Heart left ventricle (tissue), 16 donors: Measurements from ENCODE around the gene ITGA11. TPM values are rescaled to one million over a fixed set of nuclear protein-coding genes. Genes with fewer than 3 reads are reported as not detected.

Experiments used
- ATAC-seq, 4 donors: fragments of 200-7000 bp; cut with Tn5 transposase; one replicate each; pipeline ENCODE4 v1.9.1; 2020 to 2022; ENCODE audit warnings: moderate library complexity in 4 of 4, mild to moderate bottlenecking in 3 of 4, moderate number of reproducible peaks in 1 of 4
- DNase-seq, 5 donors: peaks; one replicate each; pipeline ENCODE4 v3.0.0-alpha.2; 2020
- H3K27ac ChIP-seq, 12 donors: fragments of 200-600 bp; sonication (generic) in 4 of 12; one replicate each; pipeline versions ENCODE4 v1.5.0 to v1.8.0; 2016 to 2022; ENCODE audit warnings: mild to moderate bottlenecking in 2 of 12
- H3K27me3 ChIP-seq, 9 donors: fragments of 200-600 bp; sonication (generic) in 2 of 9; one replicate each; pipeline versions ENCODE4 v1.5.1 to v1.8.0; 2016 to 2022; ENCODE audit warnings: mild to moderate bottlenecking in 3 of 9
- H3K36me3 ChIP-seq, 9 donors: fragments of 200-600 bp; sonication (generic) in 2 of 9; one replicate each; pipeline versions ENCODE4 v1.5.0 to v1.8.0; 2018 to 2022; ENCODE audit warnings: mild to moderate bottlenecking in 2 of 9
- H3K4me1 ChIP-seq, 12 donors: fragments of 200-600 bp; sonication (generic) in 4 of 12; one replicate each; pipeline versions ENCODE4 v1.5.0 to v1.8.0; 2016 to 2022; ENCODE audit warnings: mild to moderate bottlenecking in 3 of 12
- H3K4me3 ChIP-seq, 12 donors: fragments of 200-600 bp; sonication (generic) in 4 of 12; one replicate each; pipeline versions ENCODE4 v1.5.0 to v1.8.0; 2017 to 2022; ENCODE audit warnings: mild to moderate bottlenecking in 9 of 12, moderate library complexity in 4 of 12
- H3K9me3 ChIP-seq, 12 donors: fragments of 200-600 bp; sonication (generic) in 4 of 12; one replicate each; pipeline versions ENCODE4 v1.5.0 to v1.8.0; 2016 to 2022; ENCODE audit warnings: mild to moderate bottlenecking in 1 of 12
- POLR2A ChIP-seq, 2 donors: fragments of 450-650 bp; IDR thresholded peaks; one replicate each; pipeline ENCODE4 v1.6.1; 2017; ENCODE audit warnings: antibody characterized with exemption in 2 of 2, mild to moderate bottlenecking in 2 of 2, moderate library complexity in 2 of 2
- WGBS, 4 donors: extraction: QIAGEN DNeasy Blood & Tissue Kit in 2 of 4; methylation state at CpG; one replicate each; pipeline versions ENCODE4 v1.1.5 to v1.1.7; 2013 to 2018; 5-methylcytosine and 5-hydroxymethylcytosine counted together
- intact Hi-C, 10 donors: fragments of 100-400 bp; cut with DNase I; formaldehyde crosslinking; loops; one replicate each; pipeline versions ENCODE4 v1.11.1 to v1.14.2; 2022
- polyA plus RNA-seq, 2 donors: library from polyadenylated mRNA; stranded (reverse); fragments of 200-250 nt; gene quantifications; one replicate each; pipeline ENCODE4 v1.2.3, GENCODE V29; 2013
- total RNA-seq, 9 donors: library from RNA; depleted of rRNA in 2 of 9; stranded (reverse); fragments of >200 nt in 2 of 9; fragmentation: NEBNext Ultra II Directional in 3 of 9; extraction: Animal tissue kit (Norgen Biotek cat#: 25700) in 3 of 9; gene quantifications; one replicate each; pipeline versions ENCODE4 v1.1.0 to v1.2.4, GENCODE V29; 2016 to 2023
- TF ChIP-seq, protein P1 (sequence below), 12 donors: fragments of 200-600 bp; sonication (generic) in 4 of 12; IDR thresholded peaks; one replicate each; pipeline versions ENCODE4 v1.5.0 to v1.8.0; 2018 to 2022; ENCODE audit warnings: antibody characterized with exemption in 12 of 12, mild to moderate bottlenecking in 5 of 12
- donor health status: ischemic (EF 13 %, LVEDD 7.1; RV severe dilation, severe dysfunction).
- donor health status: healthy with polysubstance abuse.
- donor health status: DM: no; HTN: yes; CAD: no.
- donor health status: DM: no; HTN: no; CAD: no.
- donor health status: ischemic (EF 25% LVEDD 6.9; RV normal size, moderate dysfunction).
- donor health status: ischemic (EF 25% LVEDD 5.7; RV mildly dilated, moderate dysfunction).
- donor health status: healthy.
- donor health status: DM: yes; HTN: yes; CAD: no.
- donor health status: ischemic (EF 35%, LVEDD 5.7; RV mildly dilated, moderate dysfunction).
- donor health status: nonischemic (EF 11% LVEDD 7.7; RV severe dilation, severe dysfunction).
- donor health status: DM: yes; HTN: yes; CAD: no.
- donor health status: PGD.
- donor health status: ischemic (EF 29% LVEDD 5.4; RV normal size, mild dysfunction).
- donor health status: nonischemic (EF 23%, LVEDD 6.1; RV moderate dilation, normal function).

ITGA11 gene
- total and polyA plus RNA-seq, 11 donors = 2.1 to 35.5 (median 12.1) TPM

GRCh38 chr15:68285259-68285980, 146.5 kb downstream of the ITGA11 start:
- no peak for TF ChIP-seq POLR2A (IDR thresholded peaks at IDR 0.05)
- TF ChIP-seq, protein P1, sequence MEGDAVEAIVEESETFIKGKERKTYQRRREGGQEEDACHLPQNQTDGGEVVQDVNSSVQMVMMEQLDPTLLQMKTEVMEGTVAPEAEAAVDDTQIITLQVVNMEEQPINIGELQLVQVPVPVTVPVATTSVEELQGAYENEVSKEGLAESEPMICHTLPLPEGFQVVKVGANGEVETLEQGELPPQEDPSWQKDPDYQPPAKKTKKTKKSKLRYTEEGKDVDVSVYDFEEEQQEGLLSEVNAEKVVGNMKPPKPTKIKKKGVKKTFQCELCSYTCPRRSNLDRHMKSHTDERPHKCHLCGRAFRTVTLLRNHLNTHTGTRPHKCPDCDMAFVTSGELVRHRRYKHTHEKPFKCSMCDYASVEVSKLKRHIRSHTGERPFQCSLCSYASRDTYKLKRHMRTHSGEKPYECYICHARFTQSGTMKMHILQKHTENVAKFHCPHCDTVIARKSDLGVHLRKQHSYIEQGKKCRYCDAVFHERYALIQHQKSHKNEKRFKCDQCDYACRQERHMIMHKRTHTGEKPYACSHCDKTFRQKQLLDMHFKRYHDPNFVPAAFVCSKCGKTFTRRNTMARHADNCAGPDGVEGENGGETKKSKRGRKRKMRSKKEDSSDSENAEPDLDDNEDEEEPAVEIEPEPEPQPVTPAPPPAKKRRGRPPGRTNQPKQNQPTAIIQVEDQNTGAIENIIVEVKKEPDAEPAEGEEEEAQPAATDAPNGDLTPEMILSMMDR (IDR thresholded peaks at IDR 0.05) = no peak
- intact Hi-C loops = no loop called here
- no peak overlapping the region for H3K4me3 ChIP-seq
- peaks cover 0 to 48% (median 27%) of the 10 kb centered on the region in 9 donors for H3K36me3 ChIP-seq
- peaks cover 0 to 96% (median 77%) of the 10 kb centered on the region in 12 donors for H3K4me1 ChIP-seq
- no peaks in the 10 kb centered on the region for H3K27me3 ChIP-seq
- no peaks in the 10 kb centered on the region for H3K9me3 ChIP-seq
- H3K27ac ChIP-seq = peak overlapping the region in 4 of 12 donors; percentile 6 to 43 (median 26)
- ATAC-seq = peak in 1 of 4 donors; percentile 29
- no peak for DNase-seq
- WGBS, 4 donors = 82 to 91% (median 86%) methylated on average over 5 of the region's 5 CpGs

DNA sequence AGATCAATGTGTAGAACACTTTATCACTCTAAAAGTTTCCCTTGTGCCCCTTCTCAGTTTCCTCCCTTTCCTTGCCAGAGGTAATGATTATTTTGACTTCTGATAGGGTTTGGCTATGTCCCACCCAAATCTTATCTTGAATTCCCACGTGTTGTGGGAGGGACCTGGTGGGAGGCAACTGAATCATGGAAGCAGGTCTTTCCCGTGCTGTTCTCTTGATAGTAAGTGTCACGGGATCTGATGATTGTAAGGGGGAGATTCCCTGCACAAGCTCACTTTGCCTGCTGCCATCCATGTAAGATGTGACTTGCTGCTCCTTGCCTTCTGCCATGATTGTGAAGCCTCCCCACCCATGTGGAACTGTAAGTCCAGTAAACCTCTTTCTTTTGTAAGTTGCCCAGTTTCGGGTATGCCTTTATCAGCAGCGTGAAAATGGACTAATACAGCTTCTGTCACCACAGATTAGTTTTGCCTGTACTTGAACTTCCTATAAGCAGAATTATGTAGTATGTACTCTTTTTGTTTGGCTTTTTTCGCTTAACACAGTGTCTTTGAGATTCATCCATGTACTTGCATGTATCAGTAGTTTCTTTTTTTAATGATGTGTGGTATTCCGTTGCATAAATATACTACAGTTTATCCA, 147.2 kb downstream of the ITGA11 start:
- no peaks in the 10 kb centered on the region for H3K9me3 ChIP-seq
- intact Hi-C loops = no loop called here
- 68 to 72% (median 69%) methylated on average over 7 of the region's 7 CpGs for WGBS, 4 donors
- peaks cover 0 to 41% (median 21%) of the 10 kb centered on the region in 9 donors for H3K36me3 ChIP-seq
- H3K4me3 ChIP-seq = no peak overlapping the region
- DNase-seq (no peak), ATAC-seq (no peak)
- H3K4me1 ChIP-seq = peaks cover 0 to 96% (median 78%) of the 10 kb centered on the region in 12 donors
- TF ChIP-seq, protein P1 (IDR thresholded peaks at IDR 0.05) = no peak
- no peak for TF ChIP-seq POLR2A (IDR thresholded peaks at IDR 0.05)
- no peaks in the 10 kb centered on the region for H3K27me3 ChIP-seq
- peak overlapping the region in 2 of 12 donors; percentile 41 to 43 for H3K27ac ChIP-seq

DNA sequence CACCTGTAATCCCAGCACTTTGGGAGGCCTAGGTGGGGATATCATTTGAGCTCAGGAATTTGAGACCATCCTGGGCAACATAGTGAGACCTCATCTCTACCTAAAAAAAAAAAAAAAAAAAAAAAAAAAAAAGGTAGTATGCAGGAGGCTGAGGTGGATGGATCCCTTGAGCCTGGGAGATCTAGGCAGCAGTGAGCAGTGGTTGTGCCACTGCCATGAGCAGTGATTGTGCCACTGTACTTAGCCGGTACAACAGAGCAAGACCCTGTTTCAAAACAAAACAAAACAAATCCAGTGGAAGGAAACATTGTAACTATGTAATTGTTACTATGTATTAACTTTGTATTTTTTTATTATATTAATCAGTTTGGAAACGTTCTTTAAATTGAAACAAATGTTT, 148.6 kb downstream of the ITGA11 start:
- no peak for DNase-seq
- TF ChIP-seq POLR2A (IDR thresholded peaks at IDR 0.05) = no peak
- TF ChIP-seq, protein P1 (IDR thresholded peaks at IDR 0.05) = no peak
- peak overlapping the region in 1 of 12 donors; percentile 16 for H3K27ac ChIP-seq
- H3K9me3 ChIP-seq = no peaks in the 10 kb centered on the region
- peaks cover 6 to 92% (median 80%) of the 10 kb centered on the region in 12 donors for H3K4me1 ChIP-seq
- WGBS, 4 donors = 76 to 81% (median 78%) methylated on average over 2 of the region's 2 CpGs
- H3K27me3 ChIP-seq = no peaks in the 10 kb centered on the region
- H3K36me3 ChIP-seq = peaks cover 0 to 33% (median 13%) of the 10 kb centered on the region in 9 donors
- no peak overlapping the region for H3K4me3 ChIP-seq
- no peak for ATAC-seq
- intact Hi-C loops = no loop called here

DNA sequence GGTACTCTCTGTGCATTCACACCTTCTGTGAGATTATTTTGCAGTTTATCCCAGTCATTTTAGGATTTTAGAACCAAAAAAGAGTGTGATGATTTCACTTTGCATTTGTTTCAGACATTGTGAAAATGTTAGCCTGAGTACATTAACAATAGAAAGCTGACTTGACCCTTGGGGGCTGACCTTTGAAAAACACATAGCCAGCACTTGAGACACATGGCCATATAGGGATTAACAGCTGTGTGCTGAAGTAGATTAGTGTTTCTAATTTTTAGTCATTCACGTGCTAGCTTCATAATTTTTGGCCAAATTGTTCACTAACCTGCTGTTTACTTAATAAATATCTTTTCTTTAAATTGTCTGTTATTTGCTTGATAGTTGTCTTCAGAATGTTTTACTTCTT, 151.0 kb downstream of the ITGA11 start:
- no peaks in the 10 kb centered on the region for H3K9me3 ChIP-seq
- H3K36me3 ChIP-seq = peaks cover 0 to 19% (median 13%) of the 10 kb centered on the region in 9 donors
- 21 to 24% (median 22%) methylated on average over 1 of the region's 1 CpG for WGBS, 4 donors
- H3K27me3 ChIP-seq = no peaks in the 10 kb centered on the region
- intact Hi-C loops = no loop called here
- H3K27ac ChIP-seq = peak overlapping the region in 10 of 12 donors; percentile 25 to 99 (median 73)
- peaks cover 6 to 79% (median 71%) of the 10 kb centered on the region in 12 donors for H3K4me1 ChIP-seq
- H3K4me3 ChIP-seq = peak overlapping the region in 9 of 12 donors; percentile 62 to 98 (median 86)
- no peak for DNase-seq
- no peak for ATAC-seq
- TF ChIP-seq POLR2A (IDR thresholded peaks at IDR 0.05) = no peak
- TF ChIP-seq, protein P1 (IDR thresholded peaks at IDR 0.05) = no peak
